Stomach (tissue), 9 donors: ENCODE measurements around the gene MYH9. TPM values are rescaled to one million over a fixed set of nuclear protein-coding genes. Genes with fewer than 3 reads are reported as not detected.

Experiments used
- DNase-seq, 2 donors: peaks; one replicate each; pipeline versions ENCODE4 v3.0.0 to v3.0.0-alpha.2; 2013 to 2019
- H3K27ac ChIP-seq, 5 donors: fragments of 200-600 bp in 4 of 5; sonication (generic) in 4 of 5; one replicate each; pipeline ENCODE4 v1.5.1; 2013 to 2019; ENCODE audit warnings: mild to moderate bottlenecking in 1 of 5, moderate library complexity in 1 of 5
- H3K27me3 ChIP-seq, 3 donors: fragments of 200-600 bp; sonication (generic); one replicate each; pipeline ENCODE4 v1.5.1; 2017 to 2019; ENCODE audit warnings: mixed run types in 1 of 3
- H3K36me3 ChIP-seq, 4 donors: fragments of 200-600 bp; sonication (generic); 1 replicate in 3 of 4; 2 replicates in 1 of 4; pipeline ENCODE4 v1.5.1; 2016 to 2019
- H3K4me1 ChIP-seq, 4 donors: fragments of 200-600 bp; sonication (generic); one replicate each; pipeline ENCODE4 v1.5.1; 2016 to 2019
- H3K4me3 ChIP-seq, 4 donors: fragments of 200-600 bp; sonication (generic) in 3 of 4; one replicate each; pipeline ENCODE4 v1.5.1; 2016 to 2019; ENCODE audit warnings: mild to moderate bottlenecking in 1 of 4
- H3K9me3 ChIP-seq, 4 donors: fragments of 200-600 bp; sonication (generic); one replicate each; pipeline ENCODE4 v1.5.1; 2016 to 2019
- CTCF ChIP-seq, 7 experiments: fragments of 450-650 bp in 4 of 7; fragments of 200-600 bp in 3 of 7; sonication (generic) in 3 of 7; IDR thresholded peaks; one replicate each; pipeline ENCODE4 v1.5.1; 2016 to 2019; ENCODE audit warnings: antibody characterized with exemption in 7 of 7, control low read depth in 2 of 7, mild to moderate bottlenecking in 1 of 7
- EP300 ChIP-seq: sonication (generic); formaldehyde crosslinking; IDR thresholded peaks from one replicate; pipeline ENCODE4 v1.6.1; 2017; ENCODE audit warnings: antibody characterized with exemption
- POLR2A ChIP-seq, 4 donors: fragments of 450-650 bp; IDR thresholded peaks; one replicate each; pipeline ENCODE4 v1.6.1; 2016; ENCODE audit warnings: antibody characterized with exemption in 4 of 4, control low read depth in 2 of 4, mild to moderate bottlenecking in 1 of 4, moderate library complexity in 1 of 4
- POLR2AphosphoS5 ChIP-seq, 3 donors: sonication (generic); formaldehyde crosslinking; IDR thresholded peaks; one replicate each; pipeline ENCODE4 v1.6.1; 2016; ENCODE audit warnings: antibody characterized with exemption in 3 of 3
- WGBS, 5 donors: extraction: QIAGEN DNeasy Blood & Tissue Kit in 3 of 5; methylation state at CpG; one replicate each; pipeline versions ENCODE4 v1.1.5 to v1.1.7; 2013 to 2018; 5-methylcytosine and 5-hydroxymethylcytosine counted together
- intact Hi-C: fragments of 100-400 bp; cut with DNase I; formaldehyde crosslinking; loops from one replicate; pipeline ENCODE4 v1.15.1; 2023; ENCODE audit warnings: low total_unique reads
- polyA plus RNA-seq, 3 donors: library from polyadenylated mRNA; stranded (reverse); fragments of 200-250 nt; gene quantifications; one replicate each; pipeline ENCODE4 v1.2.3, GENCODE V29; 2013
- total RNA-seq, 5 donors: library from RNA; depleted of rRNA; stranded (reverse); fragments of >200 nt; gene quantifications; one replicate each; pipeline versions ENCODE4 v1.1.0 to v1.2.3, GENCODE V29; 2014 to 2016
- donor health status: healthy with polysubstance abuse.
- donor health status: Bipolar disorder and iron deficiency.
- donor health status: healthy.

The MYH9 gene
- total and polyA plus RNA-seq, 8 donors, result 46.7 to 620 (median 197) TPM

- H3K36me3 ChIP-seq, result peaks cover 97 to 100% (median 100%) of the 10 kb centered on the region in 4 donors
- H3K4me3 ChIP-seq, result no peak overlapping the region
- DNase-seq, result no peak
- no peaks in the 10 kb centered on the region for H3K27me3 ChIP-seq
- H3K9me3 ChIP-seq, result no peaks in the 10 kb centered on the region
- H3K4me1 ChIP-seq, result peaks cover 7 to 45% (median 24%) of the 10 kb centered on the region in 4 donors
- peak overlapping the region in 4 of 5 donors; percentile 53 to 77 (median 70) for H3K27ac ChIP-seq
- intact Hi-C loops, result loop anchor here (5.0 kb wide), 1 partner anchor 169 kb away; no protein-coding TSS in a partner anchor
- no peak for TF ChIP-seq POLR2AphosphoS5 (IDR thresholded peaks at IDR 0.05)
- TF ChIP-seq CTCF (IDR thresholded peaks at IDR 0.05), result no peak
- TF ChIP-seq POLR2A (IDR thresholded peaks at IDR 0.05), result no peak
- 71 to 85% (median 79%) methylated on average over 5 to 9 of the region's 9 CpGs for WGBS, 5 donors
Observed at GRCh38 chr22:36303115-36303467, 84.7 kb downstream of the MYH9 start.

GRCh38 chr22:36302439-36303114 lies 85.2 kb downstream of the MYH9 start:
- TF ChIP-seq CTCF (IDR thresholded peaks at IDR 0.05), result no peak
- TF ChIP-seq POLR2A (IDR thresholded peaks at IDR 0.05), result no peak
- peak in 1 of 3 donors; percentile 2 for TF ChIP-seq POLR2AphosphoS5 (IDR thresholded peaks at IDR 0.05)
- Histone ChIP-seq H3K36me3 (peaks cover 97 to 100% (median 100%) of the 10 kb centered on the region in 4 donors), H3K27ac (peak overlapping the region in 4 of 5 donors; percentile 53 to 77 (median 70)), H3K27me3 (no peaks in the 10 kb centered on the region), H3K9me3 (no peaks in the 10 kb centered on the region), H3K4me1 (peaks cover 7 to 45% (median 24%) of the 10 kb centered on the region in 4 donors), H3K4me3 (no peak overlapping the region)
- DNase-seq, result no peak
- intact Hi-C loops, result loop anchor here (5.0 kb wide), 1 partner anchor 170 kb away; no protein-coding TSS in a partner anchor
- 76 to 91% (median 89%) methylated on average over 12 to 17 of the region's 17 CpGs for WGBS, 5 donors

- WGBS, 5 donors, result 56 to 77% (median 73%) methylated on average over 8 of the region's 8 CpGs
Observed at GRCh38 chr22:36301851-36302250, 85.9 kb downstream of the MYH9 start.

DNA sequence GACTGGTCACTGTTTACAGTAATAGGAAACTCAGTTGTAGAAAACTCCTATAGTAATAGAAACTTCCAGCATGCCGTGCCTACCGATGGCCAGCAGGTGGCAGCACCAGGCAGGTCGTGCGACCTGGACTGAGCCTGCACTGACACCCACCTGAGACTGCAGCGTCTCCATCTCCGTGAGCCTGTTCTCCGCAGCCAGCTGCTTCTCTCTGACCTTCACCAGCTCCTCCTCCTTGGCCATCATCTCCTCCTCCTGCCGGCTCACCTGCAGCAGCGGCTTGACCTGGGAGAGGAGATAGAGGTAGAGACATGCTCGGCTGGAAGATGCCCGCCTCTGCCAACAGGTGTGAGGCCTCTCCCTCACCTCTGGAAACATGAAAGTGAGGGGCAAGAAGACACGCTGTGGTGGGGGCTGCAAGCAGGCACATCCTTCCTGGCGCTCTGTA lies 86.4 kb downstream of the MYH9 start:
- H3K27me3 ChIP-seq, result no peaks in the 10 kb centered on the region
- DNase-seq, result peak; percentile 83 to 92
- peaks cover 97 to 100% (median 100%) of the 10 kb centered on the region in 4 donors for H3K36me3 ChIP-seq
- H3K9me3 ChIP-seq, result no peaks in the 10 kb centered on the region
- no peak overlapping the region for H3K4me3 ChIP-seq
- H3K27ac ChIP-seq, result peak overlapping the region; percentile 5 to 77 (median 65)
- TF ChIP-seq CTCF (IDR thresholded peaks at IDR 0.05) (peak in 6 of 7 experiments; percentile 54 to 97 (median 94)), EP300 (no peak), POLR2A (IDR thresholded peaks at IDR 0.05) (no peak), POLR2AphosphoS5 (IDR thresholded peaks at IDR 0.05) (peak in 2 of 3 donors; percentile 20 to 82)
- 16 to 33% (median 26%) methylated on average over 11 to 13 of the region's 13 CpGs for WGBS, 5 donors
- intact Hi-C loops, result loop anchor here (5.0 kb wide), 1 partner anchor 171 kb away; no protein-coding TSS in a partner anchor
- peaks cover 7 to 45% (median 24%) of the 10 kb centered on the region in 4 donors for H3K4me1 ChIP-seq

More at GRCh38 chr22:36301851-36302250, 85.9 kb downstream of the MYH9 start:
- no peak for DNase-seq
- no peaks in the 10 kb centered on the region for H3K27me3 ChIP-seq
- H3K4me1 ChIP-seq, result peaks cover 7 to 45% (median 24%) of the 10 kb centered on the region in 4 donors
- TF ChIP-seq CTCF (IDR thresholded peaks at IDR 0.05) (no peak), EP300 (no peak), POLR2A (IDR thresholded peaks at IDR 0.05) (no peak), POLR2AphosphoS5 (IDR thresholded peaks at IDR 0.05) (peak in 1 of 3 donors; percentile 41)
- H3K4me3 ChIP-seq, result no peak overlapping the region
- peak overlapping the region; percentile 5 to 77 (median 65) for H3K27ac ChIP-seq
- peaks cover 97 to 100% (median 100%) of the 10 kb centered on the region in 4 donors for H3K36me3 ChIP-seq
- intact Hi-C loops, result loop anchor here (5.0 kb wide), 1 partner anchor 170 kb away; no protein-coding TSS in a partner anchor
- H3K9me3 ChIP-seq, result no peaks in the 10 kb centered on the region
